IMR-90 (cell line): ENCODE measurements around the gene TOP2B.

ENCODE experiments used
- CEBPB ChIP-seq: IDR thresholded peaks from 2 replicates; pipeline ENCODE4 v1.6.1; 2012; ENCODE audit warnings: low read depth, low read length, improper control_type of control experiment
- MAZ ChIP-seq: IDR thresholded peaks from 2 replicates; pipeline ENCODE4 v1.6.1; 2012; ENCODE audit warnings: low read depth, mild to moderate bottlenecking, low read length, improper control_type of control experiment, moderate library complexity, borderline replicate concordance
- POLR2A ChIP-seq: IDR thresholded peaks from 2 replicates; pipeline ENCODE4 v1.6.1; 2012; ENCODE audit warnings: mild to moderate bottlenecking, low read depth, low read length
- RAD21 ChIP-seq: IDR thresholded peaks from 2 replicates; pipeline ENCODE4 v1.6.1; 2012; ENCODE audit warnings: low read length, improper control_type of control experiment
- TF ChIP-seq, protein P1 (sequence below): conservative IDR thresholded peaks from 2 replicates; pipeline ENCODE4 v1.5.1; 2012; ENCODE audit warnings: mild to moderate bottlenecking, low read depth, low read length, improper control_type of control experiment
- TF ChIP-seq, protein P2 (sequence below): fragments of 150-350 bp; IDR thresholded peaks from 2 replicates; pipeline ENCODE4 v1.6.1; 2017; ENCODE audit warnings: mild to moderate bottlenecking, antibody characterized with exemption, low read length, low read depth

DNA sequence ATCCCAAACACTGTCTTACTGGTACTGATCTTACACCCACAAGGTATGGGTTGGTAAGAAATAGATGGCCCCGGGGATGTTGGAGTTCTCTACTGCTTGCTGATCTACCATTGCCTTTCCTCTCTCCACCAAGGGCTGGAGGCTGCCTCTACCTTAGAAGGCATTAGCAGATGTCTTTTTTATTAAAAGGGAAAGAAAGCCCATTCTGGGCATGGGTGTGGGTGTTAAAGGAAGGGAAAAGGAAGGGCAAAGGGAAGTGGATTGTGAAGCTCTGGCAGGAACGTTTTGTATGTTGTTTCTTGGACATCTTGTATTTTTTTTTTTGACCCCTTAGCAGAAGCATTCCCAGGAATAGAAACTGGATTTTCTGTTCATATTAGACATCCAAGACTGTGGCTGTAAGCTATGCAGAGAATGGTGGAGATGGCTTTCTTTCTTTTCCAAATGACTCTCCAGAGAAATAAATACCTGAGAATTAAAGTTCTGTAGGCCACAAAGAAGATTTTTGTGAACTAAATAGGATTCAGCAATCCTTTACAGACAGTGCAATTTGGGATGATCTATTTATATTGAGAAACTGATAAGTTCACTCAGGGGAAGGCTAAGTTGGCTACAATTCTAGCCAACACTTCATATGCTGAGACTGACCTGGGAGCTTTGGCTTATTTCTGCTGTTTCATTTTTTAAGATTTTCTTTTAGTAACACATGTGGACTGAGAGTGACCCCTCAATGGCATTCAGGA lies 108.8 kb downstream of the TOP2B start:
- TF ChIP-seq, protein P1, sequence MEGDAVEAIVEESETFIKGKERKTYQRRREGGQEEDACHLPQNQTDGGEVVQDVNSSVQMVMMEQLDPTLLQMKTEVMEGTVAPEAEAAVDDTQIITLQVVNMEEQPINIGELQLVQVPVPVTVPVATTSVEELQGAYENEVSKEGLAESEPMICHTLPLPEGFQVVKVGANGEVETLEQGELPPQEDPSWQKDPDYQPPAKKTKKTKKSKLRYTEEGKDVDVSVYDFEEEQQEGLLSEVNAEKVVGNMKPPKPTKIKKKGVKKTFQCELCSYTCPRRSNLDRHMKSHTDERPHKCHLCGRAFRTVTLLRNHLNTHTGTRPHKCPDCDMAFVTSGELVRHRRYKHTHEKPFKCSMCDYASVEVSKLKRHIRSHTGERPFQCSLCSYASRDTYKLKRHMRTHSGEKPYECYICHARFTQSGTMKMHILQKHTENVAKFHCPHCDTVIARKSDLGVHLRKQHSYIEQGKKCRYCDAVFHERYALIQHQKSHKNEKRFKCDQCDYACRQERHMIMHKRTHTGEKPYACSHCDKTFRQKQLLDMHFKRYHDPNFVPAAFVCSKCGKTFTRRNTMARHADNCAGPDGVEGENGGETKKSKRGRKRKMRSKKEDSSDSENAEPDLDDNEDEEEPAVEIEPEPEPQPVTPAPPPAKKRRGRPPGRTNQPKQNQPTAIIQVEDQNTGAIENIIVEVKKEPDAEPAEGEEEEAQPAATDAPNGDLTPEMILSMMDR, result no peak
- TF ChIP-seq, protein P2, sequence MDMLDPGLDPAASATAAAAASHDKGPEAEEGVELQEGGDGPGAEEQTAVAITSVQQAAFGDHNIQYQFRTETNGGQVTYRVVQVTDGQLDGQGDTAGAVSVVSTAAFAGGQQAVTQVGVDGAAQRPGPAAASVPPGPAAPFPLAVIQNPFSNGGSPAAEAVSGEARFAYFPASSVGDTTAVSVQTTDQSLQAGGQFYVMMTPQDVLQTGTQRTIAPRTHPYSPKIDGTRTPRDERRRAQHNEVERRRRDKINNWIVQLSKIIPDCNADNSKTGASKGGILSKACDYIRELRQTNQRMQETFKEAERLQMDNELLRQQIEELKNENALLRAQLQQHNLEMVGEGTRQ, result no peak
- TF ChIP-seq POLR2A (no peak), MAZ (no peak), CEBPB (no peak), RAD21 (no peak)
